Measurements from ENCODE around the gene CHCHD6. TPM values are rescaled to one million over a fixed set of nuclear protein-coding genes. Genes with fewer than 3 reads are reported as not detected.

The CHCHD6 gene, protein sequence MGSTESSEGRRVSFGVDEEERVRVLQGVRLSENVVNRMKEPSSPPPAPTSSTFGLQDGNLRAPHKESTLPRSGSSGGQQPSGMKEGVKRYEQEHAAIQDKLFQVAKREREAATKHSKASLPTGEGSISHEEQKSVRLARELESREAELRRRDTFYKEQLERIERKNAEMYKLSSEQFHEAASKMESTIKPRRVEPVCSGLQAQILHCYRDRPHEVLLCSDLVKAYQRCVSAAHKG
- polyA plus RNA-seq (ENCODE audit: insufficient read length in 4 of 4) = 10 to 100 TPM; 16.9 to 24.7 (median 22.0) TPM

DNA sequence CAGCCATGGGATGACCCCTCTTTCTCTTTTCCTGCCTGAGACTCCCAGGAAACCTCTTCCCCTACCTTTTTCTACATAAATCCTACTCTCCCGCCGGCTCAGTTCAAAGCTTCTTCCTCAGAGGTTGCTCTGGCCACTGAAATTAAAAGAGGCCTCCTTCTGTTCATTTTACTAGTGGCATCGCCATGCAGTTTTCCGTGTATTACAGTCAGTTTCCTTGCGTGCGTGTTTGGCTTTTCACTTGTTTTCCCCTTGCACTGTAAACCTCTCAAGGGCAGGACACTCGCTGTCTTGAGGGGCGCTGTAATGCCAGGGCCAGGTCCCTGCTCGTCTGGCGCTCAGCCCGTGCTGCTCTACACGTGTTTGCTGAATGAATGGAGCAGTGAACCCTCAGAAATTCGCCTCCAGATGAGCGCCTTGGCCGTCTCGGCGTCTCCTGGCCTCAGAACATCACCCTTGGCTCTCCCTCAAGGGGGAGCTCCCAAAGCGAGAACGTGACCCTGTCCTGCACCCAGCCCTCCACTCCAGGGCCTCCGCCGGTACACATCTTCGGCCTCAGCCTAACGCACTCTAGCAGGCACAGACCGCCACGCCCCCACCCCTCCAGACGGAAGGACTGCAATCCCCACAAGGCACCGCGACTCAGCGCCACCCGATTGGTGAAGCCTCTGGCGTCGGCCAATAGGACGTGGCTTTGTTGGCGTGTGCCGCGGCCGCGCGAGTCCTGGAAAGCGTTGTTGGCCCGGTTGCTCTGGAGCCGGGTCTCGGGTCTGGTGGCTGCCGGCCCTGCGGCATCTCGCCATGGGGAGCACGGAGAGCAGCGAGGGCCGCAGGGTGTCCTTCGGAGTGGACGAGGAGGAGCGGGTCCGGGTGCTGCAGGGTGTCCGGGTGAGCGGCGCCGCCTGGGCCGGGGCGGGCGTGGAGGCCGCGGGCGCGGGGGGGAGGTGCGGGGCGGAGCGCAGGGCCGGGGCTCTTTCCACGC, at the start of gene CHCHD6:
TSS of gene CHCHD6 (plus strand) at position 729 of the 982 bp plus-strand sequence. CDS start at position 802, 73 bp downstream.
- peak; percentile 85 to 91 (median 91) for DNase-seq (ENCODE audit: low read depth in 4 of 4, low spot score in 2 of 4)

DNA sequence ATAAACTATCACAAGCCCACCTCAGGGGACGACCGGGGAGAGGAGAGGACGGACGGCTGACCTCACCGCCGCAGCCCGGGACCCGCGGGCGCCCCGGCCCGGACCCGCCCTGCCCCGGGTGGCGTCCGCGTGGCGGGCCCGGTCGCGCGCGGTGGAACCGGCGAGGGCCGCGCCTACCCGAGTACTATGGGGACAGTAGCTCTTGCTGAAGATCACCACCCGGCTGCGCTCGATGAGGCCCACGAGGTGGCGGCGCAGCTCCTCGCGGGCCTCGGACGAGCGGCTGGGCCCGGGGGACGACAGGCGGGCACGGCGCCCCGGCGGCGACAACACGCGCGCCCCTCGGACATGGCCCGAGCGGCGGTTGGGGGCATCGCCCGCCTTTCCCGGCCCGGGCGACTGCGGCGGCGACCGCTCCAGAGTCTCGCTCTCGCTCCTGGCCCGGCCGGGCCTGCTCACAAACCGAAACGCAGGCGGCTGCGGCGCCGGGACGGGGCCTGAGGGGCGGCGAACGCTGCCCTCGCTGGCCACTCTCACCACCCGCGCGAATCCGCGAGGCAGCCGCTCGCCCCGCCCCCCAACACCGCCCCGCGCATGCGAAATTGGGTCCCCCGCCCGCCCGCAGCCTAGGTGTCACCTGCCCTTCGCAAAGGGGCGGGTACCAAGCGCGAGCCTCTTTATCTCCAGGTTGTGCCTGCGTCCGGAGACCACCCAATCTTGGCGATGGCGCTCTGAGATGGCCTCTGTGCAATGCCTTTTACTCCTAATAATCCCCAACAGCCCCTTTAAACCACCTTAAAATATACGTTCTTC, 49.3 kb upstream of the CHCHD6 start, which contains the start of gene TXNRD3:
TSS of gene TXNRD3 (minus strand) at position 554 of the 813 bp plus-strand sequence.
- peak in 1 of 4 donors; percentile 13 for DNase-seq (ENCODE audit: low read depth in 4 of 4, low spot score in 2 of 4)

DNA sequence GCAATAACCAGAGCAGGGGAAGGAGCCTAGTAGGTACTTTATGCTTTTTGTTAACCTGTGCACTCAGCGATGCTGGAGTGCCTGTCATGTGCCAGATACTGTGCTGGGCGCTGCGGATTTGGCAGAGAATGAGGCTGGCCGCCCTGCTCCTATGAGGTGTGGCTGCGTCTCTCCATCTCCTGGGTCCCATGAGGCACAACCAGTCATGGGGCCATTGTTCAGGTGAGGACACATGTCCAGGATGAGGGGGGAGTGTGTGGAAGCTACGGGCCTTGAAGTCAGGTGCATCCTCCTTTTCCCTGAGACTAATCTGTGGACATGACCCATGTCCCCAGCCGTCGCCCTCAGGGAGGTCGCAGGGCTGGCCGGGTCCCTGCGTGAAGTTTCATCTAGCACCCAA, 48.2 kb upstream of the CHCHD6 start:
- no peak for DNase-seq (ENCODE audit: low read depth in 4 of 4, low spot score in 2 of 4)

DNA sequence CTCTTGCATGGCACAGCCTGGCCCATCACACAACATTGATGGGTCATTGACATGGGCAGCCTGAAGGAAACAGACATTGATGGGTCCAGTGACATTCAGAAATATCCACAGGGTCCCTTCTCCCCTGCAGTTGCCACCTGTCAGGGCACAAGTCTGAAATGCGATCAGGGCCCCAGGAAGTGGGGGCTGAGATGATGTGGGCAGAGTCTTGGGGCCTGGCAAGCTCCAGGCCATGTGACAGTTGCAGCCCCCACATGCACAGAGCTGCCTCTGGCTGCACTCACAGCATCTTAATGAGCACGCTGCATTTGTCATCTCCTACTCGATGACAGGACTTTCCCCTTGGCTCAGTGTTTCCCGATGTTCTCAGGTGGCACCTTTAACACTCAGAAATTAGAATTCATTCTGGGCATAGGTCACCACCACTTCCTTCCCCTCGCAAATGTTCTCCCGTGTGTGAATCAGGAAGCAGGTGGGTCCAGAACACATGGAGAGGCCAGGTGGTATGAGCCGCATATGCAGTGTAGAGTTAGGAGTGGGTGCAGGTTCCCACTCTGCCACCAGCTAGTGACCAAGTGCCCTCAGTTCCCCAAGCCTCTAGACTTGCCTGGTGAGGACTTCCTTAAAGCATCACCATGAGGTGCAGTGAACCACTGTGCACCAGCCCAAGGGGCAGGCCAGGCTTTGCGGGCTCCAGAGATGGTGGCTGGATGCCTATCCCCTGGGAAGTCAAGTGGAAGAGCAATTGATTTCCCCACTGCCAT, 47.5 kb upstream of the CHCHD6 start:
- DNase-seq (ENCODE audit: low read depth in 4 of 4, low spot score in 2 of 4) = no peak

DNA sequence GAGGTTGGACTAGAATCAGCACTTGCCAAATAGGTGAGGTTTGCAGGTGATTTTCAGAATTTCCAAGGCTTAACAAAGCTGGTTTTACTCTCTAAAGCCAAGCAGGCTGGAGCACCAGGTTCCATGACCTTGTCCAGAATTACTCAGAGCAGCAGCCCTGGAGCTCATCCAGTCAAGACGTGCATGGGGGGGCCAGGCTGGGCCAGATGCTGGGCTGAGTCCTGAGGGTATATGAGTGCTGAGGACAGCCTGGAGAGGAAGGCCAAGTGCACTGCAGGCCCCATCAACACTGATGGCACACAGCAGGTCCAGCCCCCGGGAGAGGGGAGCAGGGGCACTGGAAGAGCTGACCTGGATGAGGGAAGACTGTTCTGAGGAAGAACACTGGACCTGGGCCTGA, 46.1 kb upstream of the CHCHD6 start:
- no peak for DNase-seq (ENCODE audit: low read depth in 4 of 4, low spot score in 2 of 4)

DNA sequence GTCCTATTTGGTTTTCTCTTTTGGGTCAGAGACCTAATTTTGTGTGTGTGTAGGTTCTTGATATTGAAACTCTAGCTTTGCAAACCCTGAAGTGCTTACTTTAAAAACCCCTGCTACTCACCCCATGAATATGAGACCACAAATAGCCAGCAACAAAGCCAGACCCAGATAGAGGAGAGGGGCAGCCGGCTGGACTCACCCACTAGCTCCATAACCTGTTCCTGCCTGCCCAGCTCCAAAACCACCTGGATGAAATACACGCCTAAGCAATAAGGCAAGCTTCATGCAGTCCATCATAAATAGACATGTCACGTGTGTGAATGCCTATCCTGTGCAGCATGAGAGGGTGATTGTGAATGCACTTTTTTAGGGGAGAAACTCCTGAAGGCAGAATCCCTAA, 45.5 kb upstream of the CHCHD6 start:
- no peak for DNase-seq (ENCODE audit: low read depth in 4 of 4, low spot score in 2 of 4)

DNA sequence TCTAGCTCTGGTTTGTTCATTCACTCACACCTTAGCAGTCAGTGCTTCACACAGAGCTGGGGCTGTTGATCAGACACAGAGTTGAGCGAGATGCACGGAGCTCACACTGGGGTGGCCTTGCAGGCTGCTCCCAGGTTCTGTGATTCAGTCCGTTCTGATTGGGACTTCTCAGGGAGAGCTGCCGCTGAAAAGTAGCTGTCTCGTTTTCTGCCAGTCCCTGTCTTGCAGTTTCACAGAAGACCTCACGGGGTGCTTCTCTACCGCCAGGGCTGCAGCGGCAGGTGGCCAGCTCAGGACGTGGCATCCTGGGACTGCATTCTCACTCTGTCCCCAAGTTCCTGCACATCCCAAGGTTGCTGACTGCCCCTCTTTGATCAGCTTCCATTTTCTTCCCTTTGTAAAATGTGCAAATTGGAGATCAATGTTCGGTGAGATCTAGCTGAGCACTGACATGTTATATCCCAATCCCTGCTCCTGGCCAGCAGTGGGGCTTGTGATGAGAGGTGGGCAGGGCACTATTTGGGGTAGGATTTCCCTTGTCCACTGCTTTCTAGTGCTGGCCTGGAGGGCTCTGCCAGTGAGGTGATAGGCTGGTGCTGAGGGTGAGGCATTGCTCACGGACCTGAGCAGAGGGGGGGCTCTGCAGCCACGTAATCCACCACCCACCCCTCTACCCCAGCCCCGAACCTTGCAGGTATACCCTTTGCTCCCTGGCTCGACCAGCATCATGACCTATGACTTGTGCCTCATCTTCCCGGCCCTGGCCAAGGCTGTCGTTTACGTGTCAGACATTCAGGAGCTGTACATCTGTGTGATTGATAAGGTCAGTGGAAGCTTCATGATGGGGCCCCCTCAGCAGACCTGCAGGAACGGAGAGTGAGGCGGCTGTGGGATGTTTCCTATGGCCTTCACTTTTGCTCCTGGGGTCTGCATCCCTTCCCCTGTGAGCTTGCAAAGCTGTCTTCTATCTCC, 43.8 kb upstream of the CHCHD6 start:
- DNase-seq (ENCODE audit: low read depth in 4 of 4, low spot score in 2 of 4) = no peak

DNA sequence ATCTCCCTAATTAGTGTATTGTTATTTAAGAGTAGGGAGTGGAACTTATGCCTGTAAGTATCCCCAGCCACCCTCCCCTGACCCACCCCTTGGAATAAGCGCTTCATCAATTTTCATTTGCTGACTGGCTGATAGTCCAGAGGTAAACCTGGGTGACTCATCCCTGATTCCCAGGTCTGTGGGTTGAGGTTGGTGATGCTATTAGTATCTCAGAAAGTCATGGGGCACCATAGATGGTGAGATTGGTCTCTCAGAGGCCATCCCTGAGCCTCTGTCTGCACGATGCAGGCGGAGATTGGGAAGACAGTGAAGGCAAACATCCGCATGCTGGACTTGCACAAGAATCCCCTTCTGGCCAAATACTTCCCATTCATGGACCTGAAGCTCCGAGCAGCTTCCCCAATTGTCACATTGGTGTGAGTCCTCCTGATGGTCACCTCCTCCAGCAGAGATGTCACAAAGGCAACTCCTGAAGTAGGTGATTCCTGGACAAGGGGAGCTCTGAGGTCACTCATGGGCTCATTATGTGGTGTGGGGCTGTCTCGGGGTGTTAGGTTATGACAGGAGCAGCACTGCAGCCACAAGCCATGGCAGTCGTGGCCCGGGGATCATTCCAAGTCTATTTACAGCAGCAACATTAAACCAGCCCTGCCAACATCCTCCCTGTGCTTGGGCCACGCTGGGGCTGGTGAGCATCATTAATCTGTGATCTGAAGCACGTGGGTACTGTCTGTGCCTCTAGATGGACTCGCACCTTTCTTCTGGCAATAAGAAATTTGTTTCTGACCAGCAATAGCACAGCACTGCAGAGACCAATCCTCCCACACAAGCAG, 42.3 kb upstream of the CHCHD6 start:
- DNase-seq (ENCODE audit: low read depth in 4 of 4, low spot score in 2 of 4) = no peak

DNA sequence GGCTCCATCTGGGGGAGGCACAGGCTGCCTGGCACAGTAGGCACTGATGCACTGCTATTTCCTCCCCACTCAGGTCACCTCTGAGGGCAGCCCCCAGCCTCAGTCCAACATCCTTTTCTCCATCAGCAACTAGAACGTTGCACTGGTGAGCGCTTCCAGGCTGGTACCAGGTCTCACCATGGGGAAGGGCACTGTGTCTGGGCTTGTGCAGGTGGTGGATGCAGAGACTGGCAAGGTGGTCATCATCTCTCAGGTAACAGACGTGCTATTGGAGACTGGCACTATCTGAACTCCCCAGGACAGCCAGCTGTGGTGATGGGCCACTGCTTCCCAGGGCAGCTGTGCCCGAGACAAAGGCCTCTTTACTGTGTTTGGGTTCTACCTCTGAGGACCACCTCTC, 40.8 kb upstream of the CHCHD6 start:
- DNase-seq (ENCODE audit: low read depth in 4 of 4, low spot score in 2 of 4) = no peak

DNA sequence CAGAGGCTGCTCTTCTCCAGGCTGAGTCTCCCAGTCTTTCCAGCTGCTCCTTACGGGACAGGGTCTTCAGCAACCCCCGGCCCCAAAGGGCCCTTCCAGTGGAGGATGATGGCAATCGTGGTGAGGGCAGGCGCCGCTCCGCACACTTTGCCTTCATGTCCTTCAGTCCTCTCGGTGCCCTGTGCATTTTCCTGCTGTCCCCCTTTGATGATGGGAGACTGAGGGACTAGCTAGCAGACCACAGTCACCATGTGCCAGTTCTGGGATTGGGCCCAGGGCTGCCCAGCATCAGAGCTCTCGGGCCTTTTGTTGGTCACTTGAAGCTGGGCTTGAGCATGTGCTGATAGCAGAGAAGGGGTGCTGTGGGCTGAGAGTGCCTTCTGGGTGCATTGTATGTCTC, 40.3 kb upstream of the CHCHD6 start:
- DNase-seq (ENCODE audit: low read depth in 4 of 4, low spot score in 2 of 4) = no peak

DNA sequence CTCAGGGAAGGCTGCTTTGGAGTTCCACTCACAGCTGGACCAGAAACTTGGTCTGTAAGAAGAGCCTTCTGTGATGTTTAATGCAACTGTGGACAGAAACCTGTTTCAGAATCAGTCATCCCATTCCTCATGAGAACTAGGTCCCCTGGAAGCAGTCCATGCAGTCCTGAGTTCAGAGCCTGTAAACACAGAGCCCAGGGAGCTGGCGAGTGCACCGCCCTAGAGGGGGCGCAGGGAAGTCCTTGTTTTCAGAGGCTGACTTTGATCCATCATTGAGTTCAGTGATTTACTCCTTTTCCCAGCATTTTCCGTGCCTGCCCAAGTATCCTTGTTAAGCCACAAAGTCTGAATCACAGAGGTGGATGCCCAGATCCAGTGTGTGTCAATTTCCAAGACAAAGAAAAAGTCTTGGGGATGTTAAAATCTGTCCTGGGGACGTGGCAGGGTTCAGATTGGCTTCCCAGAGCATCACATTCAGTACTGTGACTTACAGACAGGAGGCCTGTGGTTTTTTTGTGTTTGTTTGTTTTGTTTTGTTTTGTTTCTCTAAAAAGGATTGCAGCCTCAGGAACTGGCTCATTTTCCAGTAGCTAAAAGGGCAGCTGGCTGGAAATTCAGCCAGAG, 39.3 kb upstream of the CHCHD6 start:
- no peak for DNase-seq (ENCODE audit: low read depth in 4 of 4, low spot score in 2 of 4)

DNA sequence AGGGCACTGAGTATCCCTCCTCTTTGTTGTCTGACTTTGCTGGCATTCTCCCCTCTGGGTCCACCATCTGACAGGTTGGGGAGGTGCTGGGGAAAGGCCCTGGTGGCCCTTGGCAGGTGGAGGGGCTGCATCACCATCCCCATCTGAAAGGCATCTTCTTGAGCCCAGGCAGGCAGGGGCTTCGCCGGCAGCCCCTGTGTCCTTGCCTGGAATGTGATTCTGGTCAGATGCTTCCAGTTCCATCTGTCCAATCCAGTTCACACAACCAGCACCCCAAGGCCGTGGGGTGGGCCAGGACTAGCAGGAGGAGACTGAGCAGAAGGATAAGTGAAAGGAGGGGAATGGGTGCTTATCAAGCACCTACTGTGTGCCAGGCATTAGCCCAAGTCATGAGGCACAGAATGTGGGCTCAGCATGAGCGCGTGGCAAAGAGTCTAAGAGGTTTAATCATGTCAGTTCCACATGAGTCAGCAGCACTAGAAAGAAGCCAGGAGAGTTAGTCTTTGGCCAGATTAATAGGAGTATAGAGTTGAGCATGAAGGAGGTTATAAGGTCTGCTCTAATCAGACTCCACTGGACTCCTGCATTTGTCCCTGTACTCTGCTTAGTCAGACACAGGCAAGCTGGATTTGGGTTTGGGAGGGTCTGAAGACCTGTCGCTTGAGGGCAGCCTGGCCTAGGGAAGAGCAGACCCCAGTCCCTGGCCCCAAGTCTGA, 38.7 kb upstream of the CHCHD6 start:
- no peak for DNase-seq (ENCODE audit: low read depth in 4 of 4, low spot score in 2 of 4)

DNA sequence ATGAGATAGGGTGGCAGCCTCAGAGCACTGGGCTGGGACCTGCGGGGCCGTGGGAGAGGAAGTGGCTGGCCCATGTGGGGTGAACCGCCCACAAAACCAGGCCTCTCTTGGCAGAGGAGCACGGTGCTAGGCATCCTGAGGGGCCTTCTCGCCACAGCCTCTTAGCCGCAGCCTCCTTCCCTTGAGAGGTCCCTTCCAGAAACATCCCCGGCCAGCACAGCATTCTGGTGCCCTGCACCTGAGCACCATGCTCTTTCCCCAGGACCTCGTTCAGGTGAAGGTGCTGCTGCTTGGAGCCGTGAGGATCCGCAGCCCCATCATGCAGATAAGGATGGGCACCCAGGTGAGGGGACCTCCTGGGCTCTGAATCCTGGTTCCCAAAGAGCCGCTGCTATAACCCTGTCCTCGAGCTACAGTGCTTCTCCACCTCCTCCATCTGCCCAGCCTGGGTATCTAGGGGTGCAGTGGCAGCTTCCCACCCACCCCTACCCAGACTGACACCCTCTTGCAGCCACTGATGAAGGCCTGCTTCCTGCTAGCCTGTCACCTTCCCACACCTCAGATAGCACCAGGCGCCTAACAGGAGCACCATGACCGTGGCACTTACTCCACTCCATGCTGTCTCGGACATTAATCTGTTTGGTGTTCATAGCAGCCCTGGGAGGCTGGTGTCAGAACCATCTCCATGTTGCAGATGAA, 37.9 kb upstream of the CHCHD6 start:
- DNase-seq (ENCODE audit: low read depth in 4 of 4, low spot score in 2 of 4) = no peak

DNA sequence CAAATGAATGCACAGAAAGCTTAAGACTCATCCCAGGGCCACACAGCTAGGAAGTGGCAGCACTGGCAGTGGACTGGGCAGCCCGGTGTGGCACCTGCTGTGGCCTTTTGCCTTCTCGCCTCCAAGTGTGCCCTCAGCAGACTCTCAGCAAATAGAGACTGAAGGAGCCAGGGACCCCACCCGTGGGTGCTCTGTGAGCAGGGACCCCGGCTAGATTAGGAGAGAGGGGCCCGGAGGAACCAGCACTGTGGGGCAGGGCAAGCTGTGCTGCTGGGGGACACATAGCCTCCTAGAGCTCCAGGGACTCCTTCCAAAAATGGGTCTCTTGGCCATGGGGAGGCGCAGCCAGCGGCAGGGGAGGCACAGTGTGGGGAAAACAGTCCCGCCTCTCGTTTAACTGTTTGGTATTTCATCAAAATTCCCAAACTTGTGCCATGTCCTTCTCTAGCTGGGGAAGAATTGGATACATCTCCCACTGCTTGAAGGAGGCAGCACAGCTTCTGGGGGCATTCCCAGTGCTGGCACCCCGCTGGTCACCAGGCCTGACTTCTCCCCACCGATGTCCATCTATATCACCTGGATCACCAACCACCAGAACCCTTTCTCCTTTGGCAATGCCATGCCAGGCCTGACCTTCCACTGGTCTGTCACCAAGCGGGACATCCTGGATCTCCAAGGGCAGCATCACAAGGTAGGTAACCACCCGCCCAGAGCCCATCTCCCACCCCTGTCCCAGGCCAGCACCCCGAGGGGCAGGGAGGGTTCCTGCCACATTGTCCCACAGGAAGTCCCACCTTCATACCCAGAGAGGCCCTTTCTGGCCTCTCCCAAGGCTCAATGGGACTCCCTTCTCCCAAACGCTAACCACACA, 37.1 kb upstream of the CHCHD6 start:
- DNase-seq (ENCODE audit: low read depth in 4 of 4, low spot score in 2 of 4) = no peak

All from left renal cortex interstitium (tissue), 4 donors.